ENCODE data around the gene TLK1. TPM values are rescaled to one million over a fixed set of nuclear protein-coding genes. Genes with fewer than 3 reads are reported as not detected.
A peak's percentile ranks its signal among the peaks of the same experiment; 100 is the strongest.

The TLK1 gene
- total RNA-seq = 10 to 100 TPM; 54.5 to 64.0 TPM

GRCh38 chr2:171160119-171160955, at the start of gene TLK1:
TSS of gene TLK1 (minus strand) at chr2:171160893. CDS start at chr2:171160428, 465 bp downstream.
- Mint-ChIP-seq H3K9me3 (no peaks in the 10 kb centered on the region), H3K4me1 (peaks cover 48% of the 10 kb centered on the region), H3K36me3 (ENCODE audit: low read depth) (peaks cover 22% of the 10 kb centered on the region), H3K27ac (peak within 1 kb of the TSS; percentile 96), H3K27me3 (no peaks in the 10 kb centered on the region), H3K4me3 (peak within 1 kb of the TSS; percentile 99)
- ATAC-seq (replicated peaks) = peak; percentile 61

GRCh38 chr2:171210216-171210863, 49.6 kb upstream of the TLK1 start:
- Mint-ChIP-seq H3K9me3 (no peaks in the 10 kb centered on the region), H3K27ac (peak overlapping the region; percentile 83), H3K36me3 (ENCODE audit: low read depth) (no peaks in the 10 kb centered on the region), H3K27me3 (no peaks in the 10 kb centered on the region), H3K4me1 (peaks cover 8% of the 10 kb centered on the region), H3K4me3 (peak overlapping the region; percentile 74)
- ATAC-seq (replicated peaks) = peak; percentile 5

GRCh38 chr2:171208657-171209056, 48.0 kb upstream of the TLK1 start:
- Mint-ChIP-seq H3K27ac (no peak overlapping the region), H3K4me3 (no peak overlapping the region), H3K36me3 (ENCODE audit: low read depth) (no peaks in the 10 kb centered on the region), H3K27me3 (no peaks in the 10 kb centered on the region), H3K9me3 (no peaks in the 10 kb centered on the region), H3K4me1 (peaks cover 8% of the 10 kb centered on the region)
- no peak for ATAC-seq (replicated peaks)

- no peaks in the 10 kb centered on the region for H3K9me3 Mint-ChIP-seq
- no peak overlapping the region for H3K4me3 Mint-ChIP-seq
- H3K27me3 Mint-ChIP-seq = no peaks in the 10 kb centered on the region
- H3K4me1 Mint-ChIP-seq = peaks cover 5% of the 10 kb centered on the region
- no peak for ATAC-seq (replicated peaks)
- H3K36me3 Mint-ChIP-seq (ENCODE audit: low read depth) = no peaks in the 10 kb centered on the region
- no peak overlapping the region for H3K27ac Mint-ChIP-seq
Observed at GRCh38 chr2:171206422-171207115, 45.9 kb upstream of the TLK1 start.

GRCh38 chr2:171205551-171205950, 44.9 kb upstream of the TLK1 start:
- H3K27me3 Mint-ChIP-seq = no peaks in the 10 kb centered on the region
- no peaks in the 10 kb centered on the region for H3K36me3 Mint-ChIP-seq (ENCODE audit: low read depth)
- no peaks in the 10 kb centered on the region for H3K9me3 Mint-ChIP-seq
- ATAC-seq (replicated peaks) = no peak
- peaks cover 3% of the 10 kb centered on the region for H3K4me1 Mint-ChIP-seq
- no peak overlapping the region for H3K27ac Mint-ChIP-seq
- H3K4me3 Mint-ChIP-seq = no peak overlapping the region

- Mint-ChIP-seq H3K4me3 (no peak overlapping the region), H3K4me1 (no peaks in the 10 kb centered on the region), H3K36me3 (ENCODE audit: low read depth) (no peaks in the 10 kb centered on the region), H3K27me3 (no peaks in the 10 kb centered on the region), H3K27ac (no peak overlapping the region), H3K9me3 (no peaks in the 10 kb centered on the region)
- ATAC-seq (replicated peaks) = no peak
Observed at GRCh38 chr2:171201767-171202166, 41.1 kb upstream of the TLK1 start.

- ATAC-seq (replicated peaks) = no peak
- no peak overlapping the region for H3K4me3 Mint-ChIP-seq
- no peaks in the 10 kb centered on the region for H3K36me3 Mint-ChIP-seq (ENCODE audit: low read depth)
Observed at GRCh38 chr2:171201271-171201670, 40.6 kb upstream of the TLK1 start.

GRCh38 chr2:171200469-171200868, 39.8 kb upstream of the TLK1 start:
- H3K27ac Mint-ChIP-seq = no peak overlapping the region
- H3K4me3 Mint-ChIP-seq = no peak overlapping the region
- no peaks in the 10 kb centered on the region for H3K36me3 Mint-ChIP-seq (ENCODE audit: low read depth)
- H3K4me1 Mint-ChIP-seq = no peaks in the 10 kb centered on the region
- H3K27me3 Mint-ChIP-seq = no peaks in the 10 kb centered on the region
- ATAC-seq (replicated peaks) = no peak
- no peaks in the 10 kb centered on the region for H3K9me3 Mint-ChIP-seq

More at GRCh38 chr2:171201271-171201670, 40.6 kb upstream of the TLK1 start:
- no peak overlapping the region for H3K27ac Mint-ChIP-seq
- no peaks in the 10 kb centered on the region for H3K27me3 Mint-ChIP-seq
- no peaks in the 10 kb centered on the region for H3K9me3 Mint-ChIP-seq
- no peaks in the 10 kb centered on the region for H3K4me1 Mint-ChIP-seq

GRCh38 chr2:171191021-171191420, 30.3 kb upstream of the TLK1 start:
- H3K27ac Mint-ChIP-seq = no peak overlapping the region
- no peak overlapping the region for H3K4me3 Mint-ChIP-seq
- no peaks in the 10 kb centered on the region for H3K36me3 Mint-ChIP-seq (ENCODE audit: low read depth)
- H3K4me1 Mint-ChIP-seq = peaks cover 4% of the 10 kb centered on the region
- ATAC-seq (replicated peaks) = no peak
- H3K9me3 Mint-ChIP-seq = no peaks in the 10 kb centered on the region
- H3K27me3 Mint-ChIP-seq = no peaks in the 10 kb centered on the region

- H3K9me3 Mint-ChIP-seq = no peaks in the 10 kb centered on the region
- peaks cover 3% of the 10 kb centered on the region for H3K27me3 Mint-ChIP-seq
- no peak overlapping the region for H3K27ac Mint-ChIP-seq
- no peaks in the 10 kb centered on the region for H3K36me3 Mint-ChIP-seq (ENCODE audit: low read depth)
- H3K4me3 Mint-ChIP-seq = no peak overlapping the region
- no peak for ATAC-seq (replicated peaks)
- H3K4me1 Mint-ChIP-seq = peaks cover 4% of the 10 kb centered on the region
Observed at GRCh38 chr2:171187819-171188218, 27.1 kb upstream of the TLK1 start.

GRCh38 chr2:171187177-171187576, 26.5 kb upstream of the TLK1 start:
- Mint-ChIP-seq H3K4me1 (peaks cover 4% of the 10 kb centered on the region), H3K27ac (no peak overlapping the region), H3K27me3 (peaks cover 3% of the 10 kb centered on the region), H3K4me3 (no peak overlapping the region), H3K36me3 (ENCODE audit: low read depth) (no peaks in the 10 kb centered on the region), H3K9me3 (no peaks in the 10 kb centered on the region)
- no peak for ATAC-seq (replicated peaks)

- Mint-ChIP-seq H3K4me1 (peaks cover 4% of the 10 kb centered on the region), H3K27me3 (peaks cover 3% of the 10 kb centered on the region), H3K27ac (no peak overlapping the region), H3K9me3 (no peaks in the 10 kb centered on the region), H3K4me3 (no peak overlapping the region), H3K36me3 (ENCODE audit: low read depth) (no peaks in the 10 kb centered on the region)
- ATAC-seq (replicated peaks) = no peak
Observed at GRCh38 chr2:171185941-171186340, 25.2 kb upstream of the TLK1 start.

GRCh38 chr2:171185165-171185818, 24.6 kb upstream of the TLK1 start:
- Mint-ChIP-seq H3K4me1 (peaks cover 4% of the 10 kb centered on the region), H3K4me3 (no peak overlapping the region)

More at GRCh38 chr2:171185165-171185818, 24.6 kb upstream of the TLK1 start:
- Mint-ChIP-seq H3K27me3 (peaks cover 3% of the 10 kb centered on the region), H3K9me3 (no peaks in the 10 kb centered on the region), H3K27ac (no peak overlapping the region), H3K36me3 (ENCODE audit: low read depth) (no peaks in the 10 kb centered on the region)
- no peak for ATAC-seq (replicated peaks)

Data from activated T-helper 17 cell treated with anti-CD3 and anti-CD28 coated beads, Interleukin-2, amount 50 U/mL, for 72 hours (primary cell).